ENCODE results near the gene SV2B.

- TF ChIP-seq ZFP41 (tag by site-specific recombination; IDR thresholded peaks at IDR 0.05; ENCODE audit: borderline replicate concordance) (no peak), ZNF211 (tag by site-specific recombination; IDR thresholded peaks at IDR 0.05; ENCODE audit: low read depth) (no peak), CTCF (tag by site-specific recombination; IDR thresholded peaks at IDR 0.05) (no peak), ZNF549 (tag by site-specific recombination; IDR thresholded peaks at IDR 0.05) (no peak), ZNF747 (tag by site-specific recombination; IDR thresholded peaks at IDR 0.05) (no peak), TCF7L2 (IDR thresholded peaks at IDR 0.05; ENCODE audit: borderline replicate concordance, low read depth, low read length) (no peak), ZBTB7A (tag by site-specific recombination; IDR thresholded peaks at IDR 0.05; ENCODE audit: low read depth) (no peak), GLI4 (tag by site-specific recombination; IDR thresholded peaks at IDR 0.05) (no peak)
- TF ChIP-seq, protein P1, sequence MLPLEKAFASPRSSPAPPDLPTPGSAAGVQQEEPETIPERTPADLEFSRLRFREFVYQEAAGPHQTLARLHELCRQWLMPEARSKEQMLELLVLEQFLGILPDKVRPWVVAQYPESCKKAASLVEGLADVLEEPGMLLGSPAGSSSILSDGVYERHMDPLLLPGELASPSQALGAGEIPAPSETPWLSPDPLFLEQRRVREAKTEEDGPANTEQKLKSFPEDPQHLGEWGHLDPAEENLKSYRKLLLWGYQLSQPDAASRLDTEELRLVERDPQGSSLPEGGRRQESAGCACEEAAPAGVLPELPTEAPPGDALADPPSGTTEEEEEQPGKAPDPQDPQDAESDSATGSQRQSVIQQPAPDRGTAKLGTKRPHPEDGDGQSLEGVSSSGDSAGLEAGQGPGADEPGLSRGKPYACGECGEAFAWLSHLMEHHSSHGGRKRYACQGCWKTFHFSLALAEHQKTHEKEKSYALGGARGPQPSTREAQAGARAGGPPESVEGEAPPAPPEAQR (tag by site-specific recombination; IDR thresholded peaks at IDR 0.05) = no peak
- TF ChIP-seq, protein P2, sequence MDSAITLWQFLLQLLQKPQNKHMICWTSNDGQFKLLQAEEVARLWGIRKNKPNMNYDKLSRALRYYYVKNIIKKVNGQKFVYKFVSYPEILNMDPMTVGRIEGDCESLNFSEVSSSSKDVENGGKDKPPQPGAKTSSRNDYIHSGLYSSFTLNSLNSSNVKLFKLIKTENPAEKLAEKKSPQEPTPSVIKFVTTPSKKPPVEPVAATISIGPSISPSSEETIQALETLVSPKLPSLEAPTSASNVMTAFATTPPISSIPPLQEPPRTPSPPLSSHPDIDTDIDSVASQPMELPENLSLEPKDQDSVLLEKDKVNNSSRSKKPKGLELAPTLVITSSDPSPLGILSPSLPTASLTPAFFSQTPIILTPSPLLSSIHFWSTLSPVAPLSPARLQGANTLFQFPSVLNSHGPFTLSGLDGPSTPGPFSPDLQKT (IDR thresholded peaks at IDR 0.05; ENCODE audit: borderline replicate concordance, low read depth, low read length) = no peak
- TF ChIP-seq, protein P3, sequence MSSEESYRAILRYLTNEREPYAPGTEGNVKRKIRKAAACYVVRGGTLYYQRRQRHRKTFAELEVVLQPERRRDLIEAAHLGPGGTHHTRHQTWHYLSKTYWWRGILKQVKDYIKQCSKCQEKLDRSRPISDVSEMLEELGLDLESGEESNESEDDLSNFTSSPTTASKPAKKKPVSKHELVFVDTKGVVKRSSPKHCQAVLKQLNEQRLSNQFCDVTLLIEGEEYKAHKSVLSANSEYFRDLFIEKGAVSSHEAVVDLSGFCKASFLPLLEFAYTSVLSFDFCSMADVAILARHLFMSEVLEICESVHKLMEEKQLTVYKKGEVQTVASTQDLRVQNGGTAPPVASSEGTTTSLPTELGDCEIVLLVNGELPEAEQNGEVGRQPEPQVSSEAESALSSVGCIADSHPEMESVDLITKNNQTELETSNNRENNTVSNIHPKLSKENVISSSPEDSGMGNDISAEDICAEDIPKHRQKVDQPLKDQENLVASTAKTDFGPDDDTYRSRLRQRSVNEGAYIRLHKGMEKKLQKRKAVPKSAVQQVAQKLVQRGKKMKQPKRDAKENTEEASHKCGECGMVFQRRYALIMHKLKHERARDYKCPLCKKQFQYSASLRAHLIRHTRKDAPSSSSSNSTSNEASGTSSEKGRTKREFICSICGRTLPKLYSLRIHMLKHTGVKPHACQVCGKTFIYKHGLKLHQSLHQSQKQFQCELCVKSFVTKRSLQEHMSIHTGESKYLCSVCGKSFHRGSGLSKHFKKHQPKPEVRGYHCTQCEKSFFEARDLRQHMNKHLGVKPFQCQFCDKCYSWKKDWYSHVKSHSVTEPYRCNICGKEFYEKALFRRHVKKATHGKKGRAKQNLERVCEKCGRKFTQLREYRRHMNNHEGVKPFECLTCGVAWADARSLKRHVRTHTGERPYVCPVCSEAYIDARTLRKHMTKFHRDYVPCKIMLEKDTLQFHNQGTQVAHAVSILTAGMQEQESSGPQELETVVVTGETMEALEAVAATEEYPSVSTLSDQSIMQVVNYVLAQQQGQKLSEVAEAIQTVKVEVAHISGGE (tag by site-specific recombination; conservative IDR thresholded peaks at IDR 0.05; ENCODE audit: low read depth) = no peak
- TF ChIP-seq, protein P4, sequence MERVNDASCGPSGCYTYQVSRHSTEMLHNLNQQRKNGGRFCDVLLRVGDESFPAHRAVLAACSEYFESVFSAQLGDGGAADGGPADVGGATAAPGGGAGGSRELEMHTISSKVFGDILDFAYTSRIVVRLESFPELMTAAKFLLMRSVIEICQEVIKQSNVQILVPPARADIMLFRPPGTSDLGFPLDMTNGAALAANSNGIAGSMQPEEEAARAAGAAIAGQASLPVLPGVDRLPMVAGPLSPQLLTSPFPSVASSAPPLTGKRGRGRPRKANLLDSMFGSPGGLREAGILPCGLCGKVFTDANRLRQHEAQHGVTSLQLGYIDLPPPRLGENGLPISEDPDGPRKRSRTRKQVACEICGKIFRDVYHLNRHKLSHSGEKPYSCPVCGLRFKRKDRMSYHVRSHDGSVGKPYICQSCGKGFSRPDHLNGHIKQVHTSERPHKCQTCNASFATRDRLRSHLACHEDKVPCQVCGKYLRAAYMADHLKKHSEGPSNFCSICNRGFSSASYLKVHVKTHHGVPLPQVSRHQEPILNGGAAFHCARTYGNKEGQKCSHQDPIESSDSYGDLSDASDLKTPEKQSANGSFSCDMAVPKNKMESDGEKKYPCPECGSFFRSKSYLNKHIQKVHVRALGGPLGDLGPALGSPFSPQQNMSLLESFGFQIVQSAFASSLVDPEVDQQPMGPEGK (tag by site-specific recombination; IDR thresholded peaks at IDR 0.05) = no peak
Observed at GRCh38 chr15:91308199-91308598, 208.1 kb downstream of the SV2B start.
